HG02943 (cell line): ENCODE measurements around the gene MUCL1.
"Not testable (repeated sequence)": the region's sequence is repeated elsewhere in the genome, so short reads cannot be mapped to it uniquely, and the experiment has no call there.

Experiments used
- ATAC-seq: cut with Tn5 transposase; IDR thresholded peaks from one replicate; pipeline ENCODE4 v1.9.1; 2021; ENCODE audit warnings: mild to moderate bottlenecking, low read depth, moderate library complexity; ENCODE audit not compliant: unreplicated experiment

MUCL1 gene, protein sequence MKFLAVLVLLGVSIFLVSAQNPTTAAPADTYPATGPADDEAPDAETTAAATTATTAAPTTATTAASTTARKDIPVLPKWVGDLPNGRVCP

GRCh38 chr12:54853933-54854538 lies at the start of gene MUCL1:
MUCL1 (plus strand) TSS chr12:54854516; CDS start chr12:54854583, 67 bp downstream.
- ATAC-seq: peak; percentile 97

GRCh38 chr12:54821676-54822075 lies 32.6 kb upstream of the MUCL1 start:
- ATAC-seq: no peak

DNA sequence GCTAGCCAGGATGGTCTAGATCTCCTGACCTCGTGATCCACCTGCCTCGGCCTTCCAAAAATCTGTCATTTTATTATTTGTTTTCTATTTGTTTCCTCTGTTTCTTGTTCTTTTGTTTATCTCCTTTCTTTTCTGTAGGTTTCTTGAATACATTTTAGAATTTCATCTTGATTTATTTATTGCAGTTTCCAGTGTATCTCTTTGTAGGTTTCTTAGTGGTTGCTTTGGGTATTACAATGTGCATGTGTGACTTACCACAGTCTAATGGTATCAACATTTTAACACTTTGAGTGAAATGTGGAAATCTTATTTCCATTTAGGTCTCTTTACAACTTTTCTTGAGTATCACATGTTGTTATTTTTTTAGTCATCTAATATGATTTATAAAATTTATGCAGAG lies 29.9 kb upstream of the MUCL1 start:
- ATAC-seq: no peak

DNA sequence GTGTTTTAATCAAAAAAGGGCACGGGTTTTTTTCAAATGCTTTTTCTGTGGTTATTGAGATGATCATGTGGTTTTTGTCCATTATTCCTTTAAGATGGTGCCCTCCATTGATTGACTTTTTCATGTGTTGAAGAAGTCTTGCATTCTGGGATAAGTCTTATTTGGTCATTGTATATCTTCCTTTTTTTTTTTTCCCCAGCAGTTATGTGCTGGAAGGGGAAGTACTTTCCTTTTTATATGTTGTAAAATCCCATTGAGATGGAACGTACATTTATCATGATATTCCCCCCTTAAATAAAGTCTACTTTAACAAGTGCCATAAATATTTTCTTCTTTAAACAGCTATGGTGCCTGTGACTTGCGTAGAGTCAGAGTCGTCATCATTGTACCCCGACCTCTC lies 24.8 kb upstream of the MUCL1 start:
- ATAC-seq: no peak

DNA sequence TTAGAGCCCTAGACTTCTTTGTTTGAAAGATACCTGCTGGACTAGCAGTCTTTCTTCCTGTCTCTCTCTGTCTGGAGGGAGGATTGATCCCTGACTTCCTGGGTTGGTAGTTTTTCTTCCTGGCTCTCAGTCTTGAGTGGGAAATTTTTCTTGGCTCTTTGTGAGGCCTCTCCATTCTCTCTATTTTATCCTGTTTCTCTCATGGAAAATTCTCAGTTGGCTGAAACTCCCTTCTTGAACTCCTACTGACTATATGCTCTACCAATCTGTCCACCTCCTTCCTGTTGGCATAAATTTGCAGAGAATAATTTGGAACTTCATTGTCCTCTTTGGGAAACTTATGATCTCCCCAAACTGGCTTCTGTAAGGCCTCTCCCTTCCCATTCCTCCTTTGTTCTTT lies 24.1 kb upstream of the MUCL1 start:
- ATAC-seq: no peak

DNA sequence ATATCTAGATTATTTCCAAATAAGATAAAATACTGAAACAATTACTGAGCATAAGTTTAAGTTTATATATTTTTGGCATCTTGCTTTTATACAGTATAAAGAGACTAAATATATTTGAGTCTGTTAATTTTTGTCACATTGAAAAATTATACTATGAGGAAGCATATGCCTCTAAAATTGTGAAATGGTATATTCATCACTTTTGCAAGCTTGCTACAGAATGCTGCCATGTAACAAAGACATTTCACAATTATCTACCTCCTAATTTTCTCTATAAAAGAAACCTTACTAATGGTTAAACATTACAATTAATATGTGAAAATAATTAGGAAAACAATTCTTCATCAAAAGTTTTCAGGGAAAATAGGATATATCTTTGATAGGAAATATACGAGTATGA lies 22.7 kb upstream of the MUCL1 start:
- ATAC-seq: no peak

- no peak for ATAC-seq
Measured at GRCh38 chr12:54840244-54840865, 14.0 kb upstream of the MUCL1 start.

DNA sequence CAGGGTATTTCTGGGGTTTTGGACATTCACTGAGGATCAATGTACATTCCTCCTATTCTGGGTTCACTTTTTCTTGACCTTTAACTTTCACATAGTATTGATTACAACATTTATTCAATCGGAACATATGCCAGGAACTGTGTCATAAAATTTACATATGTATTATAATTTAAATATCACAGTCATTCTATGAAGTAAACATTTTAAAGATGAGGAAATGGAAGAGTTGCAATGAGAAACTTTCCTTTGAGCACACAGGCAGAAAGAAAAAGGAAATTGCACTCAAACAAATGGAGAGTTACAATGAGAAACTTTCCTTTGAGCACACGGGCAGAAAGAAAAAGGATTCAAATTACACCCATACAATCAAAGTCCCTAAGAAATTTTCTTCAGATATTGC lies 3.1 kb downstream of the MUCL1 start:
- ATAC-seq: no peak

DNA sequence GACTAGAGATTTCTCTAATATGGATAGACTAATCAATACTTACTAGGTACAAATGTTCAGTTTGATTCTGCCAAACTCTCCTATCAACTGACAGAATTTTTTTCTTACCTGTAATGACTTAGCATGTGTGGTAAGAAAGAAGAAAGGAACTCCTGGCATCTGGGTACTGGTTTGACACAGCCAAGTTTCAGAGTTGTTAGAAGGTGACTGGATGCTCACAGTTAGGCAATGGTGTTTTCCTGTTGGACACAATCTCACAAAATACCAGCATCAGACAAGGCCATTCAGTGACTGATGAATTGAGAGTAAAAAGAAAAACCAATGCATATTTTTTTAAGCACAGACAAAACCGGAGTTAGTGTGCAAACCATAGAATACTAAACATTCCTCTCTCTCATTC lies 4.2 kb downstream of the MUCL1 start:
- ATAC-seq: no peak

- no peak for ATAC-seq
Measured at GRCh38 chr12:54859502-54859901, 5.2 kb downstream of the MUCL1 start.

DNA sequence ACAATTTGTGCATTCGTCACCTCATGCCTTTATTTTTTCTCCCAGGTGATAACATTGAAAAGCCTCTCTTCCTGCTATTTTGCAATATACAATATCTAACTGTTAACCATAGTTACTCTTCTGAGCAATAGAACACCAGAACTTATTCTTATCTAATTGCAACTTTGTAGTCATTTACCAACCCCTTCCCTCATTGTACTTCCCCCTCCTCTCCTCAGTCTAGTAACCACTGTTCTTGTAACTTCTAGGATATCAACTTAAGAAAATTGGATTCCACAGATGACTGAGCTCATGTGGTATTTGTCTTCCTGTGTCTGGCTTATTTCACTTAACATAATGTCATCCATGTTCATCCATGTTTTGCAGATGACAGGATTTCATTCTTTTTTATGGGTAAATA lies 7.6 kb downstream of the MUCL1 start:
- ATAC-seq: no peak

GRCh38 chr12:54863948-54864618 lies 9.8 kb downstream of the MUCL1 start:
- no peak for ATAC-seq

DNA sequence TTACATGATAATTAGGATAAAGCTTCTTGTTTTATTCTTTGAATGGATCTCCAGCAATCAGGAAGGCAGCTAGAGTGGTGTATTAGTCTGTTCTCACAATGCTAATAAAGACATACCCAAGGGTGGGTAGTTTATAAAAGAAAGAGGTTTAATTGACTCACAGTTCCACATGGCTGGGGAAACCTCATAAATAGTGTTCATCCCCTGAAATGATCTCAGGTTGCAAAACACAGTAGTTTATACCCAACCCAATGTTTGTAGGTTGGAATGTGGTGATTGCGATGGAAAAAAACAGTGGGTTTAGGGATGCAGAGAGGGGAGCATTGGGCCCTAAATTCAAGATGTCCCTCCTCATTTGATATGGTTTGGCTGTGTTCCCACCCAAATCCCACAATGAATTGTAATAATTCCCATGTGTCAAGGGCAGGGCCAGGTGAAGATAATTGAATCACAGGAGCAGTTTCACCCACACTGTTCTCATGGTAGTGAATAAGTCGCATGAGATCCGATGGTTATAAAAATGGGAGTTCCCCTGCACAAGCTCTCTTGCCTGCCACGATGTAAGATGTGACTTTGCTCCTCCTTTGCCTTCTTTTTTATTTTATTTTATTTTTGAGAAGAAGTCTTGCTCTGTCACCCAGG lies 11.5 kb downstream of the MUCL1 start:
- no peak for ATAC-seq

DNA sequence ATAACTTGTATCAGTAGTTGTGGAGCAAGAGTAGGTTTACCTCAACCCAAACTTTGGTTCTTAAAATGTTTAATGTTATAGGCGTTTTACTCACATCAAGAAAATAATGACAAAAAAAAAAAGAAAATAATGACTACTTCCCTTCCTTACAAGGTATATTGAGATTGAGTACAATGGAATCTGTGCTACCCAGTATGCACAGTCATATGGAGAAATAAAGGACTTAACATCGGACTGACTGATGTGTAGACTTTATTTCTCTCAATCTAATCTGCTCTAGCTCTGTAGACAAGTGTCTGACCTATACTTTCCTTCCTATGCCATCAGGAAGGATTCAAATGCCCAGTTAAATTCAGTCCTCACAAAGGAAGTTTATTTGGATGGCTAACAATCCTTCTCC lies 14.4 kb downstream of the MUCL1 start:
- no peak for ATAC-seq

- no peak for ATAC-seq
Measured at GRCh38 chr12:54870048-54870447, 15.7 kb downstream of the MUCL1 start.

GRCh38 chr12:54870617-54871016 lies 16.3 kb downstream of the MUCL1 start:
- ATAC-seq: no peak

- no peak for ATAC-seq
Measured at GRCh38 chr12:54879150-54879549, 24.8 kb downstream of the MUCL1 start.

DNA sequence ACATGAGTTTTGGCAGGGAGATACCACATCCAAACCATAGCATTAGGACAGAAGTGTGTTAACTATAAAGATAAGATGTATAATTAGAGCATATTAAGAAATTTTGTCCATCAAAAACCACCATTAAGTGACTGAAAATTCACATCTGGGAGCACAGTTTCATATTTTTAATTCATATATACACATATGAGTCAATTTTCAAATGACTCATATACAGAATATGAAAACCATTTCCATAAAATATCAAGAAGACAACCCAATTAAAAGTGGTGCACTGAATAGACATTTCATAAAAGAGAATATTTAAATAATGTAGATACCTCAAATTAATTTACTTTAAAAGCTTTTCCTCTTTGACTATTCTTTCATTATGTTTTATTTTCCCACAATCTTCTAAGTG lies 25.3 kb downstream of the MUCL1 start:
- no peak for ATAC-seq

DNA sequence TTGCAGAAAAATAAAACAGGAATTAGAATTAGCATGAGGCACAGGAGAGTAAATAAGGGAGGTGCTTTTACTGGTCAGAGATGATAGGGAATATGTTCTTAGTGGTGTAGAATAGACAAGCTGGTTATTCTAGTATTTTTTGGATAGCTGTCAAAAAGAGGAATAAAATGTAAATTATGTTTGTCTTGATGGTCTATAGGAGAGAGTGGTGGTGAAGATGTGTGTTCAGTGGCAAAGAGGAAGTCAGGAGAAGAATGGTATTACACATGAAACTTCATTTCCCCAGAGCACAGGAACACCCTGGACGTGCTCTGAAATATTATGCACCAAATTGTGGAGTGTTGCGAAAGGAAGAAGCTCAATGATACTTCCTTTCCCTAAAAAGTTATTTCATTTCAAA lies 27.8 kb downstream of the MUCL1 start:
- ATAC-seq: no peak

- ATAC-seq: not testable (repeated sequence)
Measured at GRCh38 chr12:54882597-54882996, 28.3 kb downstream of the MUCL1 start.

GRCh38 chr12:54888428-54888827 lies 34.1 kb downstream of the MUCL1 start:
- not testable (repeated sequence) for ATAC-seq
